ENCODE results near the gene APBA1.
A peak's percentile ranks its signal among the peaks of the same experiment; 100 is the strongest.

The APBA1 gene

GRCh38 chr9:69519470-69520240, 152.5 kb downstream of the APBA1 start:
- DNase-seq (ENCODE audit: low spot score): no peak

GRCh38 chr9:69516353-69517322, 155.5 kb downstream of the APBA1 start:
- DNase-seq (ENCODE audit: low spot score): no peak

- no peak for DNase-seq (ENCODE audit: low spot score)
Observed at GRCh38 chr9:69515810-69516209, 156.4 kb downstream of the APBA1 start.

GRCh38 chr9:69513141-69513820, 158.9 kb downstream of the APBA1 start:
- no peak for DNase-seq (ENCODE audit: low spot score)

GRCh38 chr9:69504058-69504457, 168.1 kb downstream of the APBA1 start:
- DNase-seq (ENCODE audit: low spot score): no peak

GRCh38 chr9:69502671-69503301, 169.4 kb downstream of the APBA1 start:
- peak; percentile 50 for DNase-seq (ENCODE audit: low spot score)

- DNase-seq (ENCODE audit: low spot score): no peak
Observed at GRCh38 chr9:69500896-69501295, 171.3 kb downstream of the APBA1 start.

- DNase-seq (ENCODE audit: low spot score): no peak
Observed at GRCh38 chr9:69499959-69500358, 172.2 kb downstream of the APBA1 start.

- no peak for DNase-seq (ENCODE audit: low spot score)
Observed at GRCh38 chr9:69499407-69499806, 172.8 kb downstream of the APBA1 start.

- DNase-seq (ENCODE audit: low spot score): no peak
Observed at GRCh38 chr9:69498470-69498869, 173.7 kb downstream of the APBA1 start.

- DNase-seq (ENCODE audit: low spot score): no peak
Observed at GRCh38 chr9:69497816-69498215, 174.4 kb downstream of the APBA1 start.

GRCh38 chr9:69496846-69497450, 175.2 kb downstream of the APBA1 start:
- no peak for DNase-seq (ENCODE audit: low spot score)

- no peak for DNase-seq (ENCODE audit: low spot score)
Observed at GRCh38 chr9:69495296-69495695, 176.9 kb downstream of the APBA1 start.

- DNase-seq (ENCODE audit: low spot score): no peak
Observed at GRCh38 chr9:69494763-69495162, 177.4 kb downstream of the APBA1 start.

- DNase-seq (ENCODE audit: low spot score): no peak
Observed at GRCh38 chr9:69494208-69494607, 178.0 kb downstream of the APBA1 start.

- no peak for DNase-seq (ENCODE audit: low spot score)
Observed at GRCh38 chr9:69486498-69486897, 185.7 kb downstream of the APBA1 start.

- DNase-seq (ENCODE audit: low spot score): no peak
Observed at GRCh38 chr9:69485466-69485865, 186.7 kb downstream of the APBA1 start.

GRCh38 chr9:69483886-69484422, 188.2 kb downstream of the APBA1 start:
- no peak for DNase-seq (ENCODE audit: low spot score)

- DNase-seq (ENCODE audit: low spot score): no peak
Observed at GRCh38 chr9:69476797-69477196, 195.4 kb downstream of the APBA1 start.

GRCh38 chr9:69476016-69476415, 196.2 kb downstream of the APBA1 start:
- DNase-seq (ENCODE audit: low spot score): no peak

- no peak for DNase-seq (ENCODE audit: low spot score)
Observed at GRCh38 chr9:69474821-69475220, 197.3 kb downstream of the APBA1 start.
